NCI-H460 (cell line): ENCODE data around the gene PCDHB15. TPM values are rescaled to one million over a fixed set of nuclear protein-coding genes. Genes with fewer than 3 reads are reported as not detected.
"Not testable (repeated sequence)": the region's sequence is repeated elsewhere in the genome, so short reads cannot be mapped to it uniquely, and the experiment has no call there.

ENCODE experiments used
- DNase-seq: peaks from one replicate; pipeline ENCODE4 v3.0.0-alpha.2; 2016; ENCODE audit warnings: low read depth; ENCODE audit errors: extremely low read depth
- total RNA-seq: library from RNA; depleted of rRNA; stranded (reverse); fragments of >200 nt; shearing (Covaris generic); gene quantifications from 2 replicates; pipeline ENCODE4 v1.2.3, GENCODE V29; 2014; rRNA removed

PCDHB15 gene
- total RNA-seq, 1 experiment from 2014 or later = 0.20 TPM

DNA sequence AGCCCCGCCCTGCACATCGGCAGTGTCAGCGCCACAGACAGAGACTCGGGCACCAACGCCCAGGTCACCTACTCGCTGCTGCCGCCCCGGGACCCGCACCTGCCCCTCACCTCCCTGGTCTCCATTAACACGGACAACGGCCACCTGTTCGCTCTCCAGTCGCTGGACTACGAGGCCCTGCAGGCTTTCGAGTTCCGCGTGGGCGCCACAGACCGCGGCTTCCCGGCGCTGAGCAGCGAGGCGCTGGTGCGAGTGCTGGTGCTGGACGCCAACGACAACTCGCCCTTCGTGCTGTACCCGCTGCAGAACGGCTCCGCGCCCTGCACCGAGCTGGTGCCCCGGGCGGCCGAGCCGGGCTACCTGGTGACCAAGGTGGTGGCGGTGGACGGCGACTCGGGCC, 1.8 kb downstream of the PCDHB15 start:
- not testable (repeated sequence) for DNase-seq

GRCh38 chr5:141247434-141247833, 2.2 kb downstream of the PCDHB15 start:
- DNase-seq = not testable (repeated sequence)

- DNase-seq = no peak
Measured at GRCh38 chr5:141250576-141250975, 5.4 kb downstream of the PCDHB15 start.

DNA sequence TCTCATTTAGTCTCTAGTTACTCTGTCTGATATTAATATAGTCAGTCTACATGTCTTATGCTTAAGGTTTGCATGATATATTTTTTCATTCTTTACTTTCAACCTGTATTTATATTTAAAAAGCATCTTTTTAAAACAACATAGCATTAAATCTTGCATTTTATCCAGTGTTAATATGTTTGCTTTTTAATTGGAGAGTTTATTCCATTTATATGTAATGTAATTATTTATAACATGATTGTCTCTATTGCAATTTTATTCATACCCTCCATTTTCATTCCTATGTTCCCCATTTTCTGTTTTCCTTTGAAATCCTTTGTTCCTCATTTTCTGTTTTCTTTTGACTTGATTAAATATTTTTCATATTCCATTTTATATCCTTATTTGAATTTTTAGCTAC, 13.3 kb downstream of the PCDHB15 start:
- DNase-seq = no peak

DNA sequence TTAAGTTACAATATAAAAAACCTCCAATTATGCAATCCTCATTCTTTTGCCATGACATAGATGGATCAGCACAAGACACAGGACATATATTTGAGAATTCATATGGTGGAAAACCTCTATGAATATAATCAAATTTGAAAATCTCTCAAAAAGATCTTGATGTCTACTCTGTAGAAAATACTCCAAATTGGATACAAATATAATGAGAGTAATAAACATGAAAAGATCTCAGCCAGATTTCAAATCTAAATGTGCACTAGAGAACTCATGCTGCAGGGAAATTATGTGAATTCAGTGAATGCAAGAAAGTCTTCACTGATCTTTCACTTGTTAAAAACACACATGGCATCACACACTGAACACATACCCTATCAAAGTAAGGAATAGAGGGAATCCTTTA, 13.8 kb downstream of the PCDHB15 start:
- DNase-seq = no peak

GRCh38 chr5:141260458-141261237, 15.5 kb downstream of the PCDHB15 start:
- DNase-seq = no peak

- DNase-seq = no peak
Measured at GRCh38 chr5:141261238-141261546, 16.0 kb downstream of the PCDHB15 start.

- no peak for DNase-seq
Measured at GRCh38 chr5:141269195-141269594, 24.0 kb downstream of the PCDHB15 start.

DNA sequence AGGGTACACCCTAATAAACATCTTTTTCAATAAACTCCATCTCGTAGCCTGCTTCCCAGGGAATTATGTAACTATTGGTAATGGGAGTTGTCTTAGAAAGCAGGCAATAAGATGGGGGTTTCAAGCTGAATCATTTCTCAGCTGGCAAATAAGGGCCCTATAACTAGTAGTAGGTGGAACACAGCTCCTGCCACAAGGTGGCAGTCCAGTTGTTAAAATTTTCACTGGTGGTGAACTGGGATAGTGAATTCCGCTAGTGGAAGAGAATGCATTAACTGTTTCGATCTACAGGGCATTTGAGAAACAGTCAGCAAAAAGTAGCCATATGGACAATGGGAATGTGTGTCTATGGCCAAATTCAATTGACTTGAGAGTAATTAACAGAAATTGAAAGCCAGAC, 27.7 kb downstream of the PCDHB15 start:
- no peak for DNase-seq

GRCh38 chr5:141298376-141298775, 53.2 kb downstream of the PCDHB15 start:
- no peak for DNase-seq

Other genes starting within 250 kb of the PCDHB15 start
- 0.03 TPM in 1 of 2 replicates, not detected in the other for gene PCDHB1, start 194.0 kb upstream of the PCDHB15 start, total RNA-seq
- 0.29 and 0.52 TPM in 2 replicates for gene PCDHB2, start 150.8 kb upstream of the PCDHB15 start, total RNA-seq
- 0.12 and 0.14 TPM in 2 replicates for gene PCDHB3, start 144.9 kb upstream of the PCDHB15 start, total RNA-seq
- not detected in 2 replicates for gene PCDHB4, start 123.6 kb upstream of the PCDHB15 start, total RNA-seq
- 0.07 TPM in 1 of 2 replicates, not detected in the other for gene PCDHB5, start 110.2 kb upstream of the PCDHB15 start, total RNA-seq
- not detected in 2 replicates for gene PCDHB6, start 95.3 kb upstream of the PCDHB15 start, total RNA-seq
- gene PCDHB7, start 72.8 kb upstream of the PCDHB15 start, total RNA-seq = 0.17 and 0.25 TPM in 2 replicates
- gene PCDHB8, start 67.6 kb upstream of the PCDHB15 start, total RNA-seq = 0.14 and 0.22 TPM in 2 replicates
- gene PCDHB16, start 63.0 kb upstream of the PCDHB15 start, total RNA-seq = 0.32 and 0.69 TPM in 2 replicates
- gene PCDHB9, start 58.2 kb upstream of the PCDHB15 start, total RNA-seq = 0.40 and 0.69 TPM in 2 replicates
- 0.35 and 0.72 TPM in 2 replicates for gene PCDHB10, start 53.0 kb upstream of the PCDHB15 start, total RNA-seq
- gene PCDHB11, start 45.8 kb upstream of the PCDHB15 start, total RNA-seq = 5.4 and 6.0 TPM in 2 replicates
- gene PCDHB12, start 36.7 kb upstream of the PCDHB15 start, total RNA-seq = 0.75 and 0.99 TPM in 2 replicates
- gene PCDHB13, start 31.5 kb upstream of the PCDHB15 start, total RNA-seq = 2.2 and 2.5 TPM in 2 replicates
- gene PCDHB14, start 22.1 kb upstream of the PCDHB15 start, total RNA-seq = 2.7 and 2.8 TPM in 2 replicates
- not detected in 2 replicates for gene SLC25A2, start 58.7 kb downstream of the PCDHB15 start, total RNA-seq
- 91.7 and 130 TPM in 2 replicates for gene TAF7, start 75.4 kb downstream of the PCDHB15 start, total RNA-seq
- gene PCDHGA1, start 85.1 kb downstream of the PCDHB15 start, total RNA-seq = 0.72 and 1.6 TPM in 2 replicates
- gene PCDHGA2, start 93.4 kb downstream of the PCDHB15 start, total RNA-seq = 0.12 TPM in 2 replicates
- gene PCDHGA3, start 98.4 kb downstream of the PCDHB15 start, total RNA-seq = 0.17 TPM in 1 of 2 replicates, not detected in the other
- gene PCDHGB1, start 104.7 kb downstream of the PCDHB15 start, total RNA-seq = 1.1 and 2.6 TPM in 2 replicates
- 0.79 and 1.3 TPM in 2 replicates for gene PCDHGA4, start 109.6 kb downstream of the PCDHB15 start, total RNA-seq
- gene PCDHGB2, start 114.6 kb downstream of the PCDHB15 start, total RNA-seq = 1.8 and 2.0 TPM in 2 replicates
- gene PCDHGA5, start 118.8 kb downstream of the PCDHB15 start, total RNA-seq = 0.58 and 0.62 TPM in 2 replicates
- 0.52 and 1.1 TPM in 2 replicates for gene PCDHGB3, start 124.8 kb downstream of the PCDHB15 start, total RNA-seq
- gene PCDHGA6, start 128.5 kb downstream of the PCDHB15 start, total RNA-seq = 1.1 and 1.2 TPM in 2 replicates
- 0.54 and 0.55 TPM in 2 replicates for gene PCDHGA7, start 137.3 kb downstream of the PCDHB15 start, total RNA-seq
- 5.5 and 5.6 TPM in 2 replicates for gene PCDHGB4, start 142.3 kb downstream of the PCDHB15 start, total RNA-seq
- gene PCDHGA8, start 147.2 kb downstream of the PCDHB15 start, total RNA-seq = 0.97 and 1.4 TPM in 2 replicates
- gene PCDHGB5, start 152.6 kb downstream of the PCDHB15 start, total RNA-seq = 0.72 and 1.6 TPM in 2 replicates
- 0.92 and 1.6 TPM in 2 replicates for gene PCDHGA9, start 157.4 kb downstream of the PCDHB15 start, total RNA-seq
- gene PCDHGB6, start 162.6 kb downstream of the PCDHB15 start, total RNA-seq = 0.55 and 0.62 TPM in 2 replicates
- 5.1 TPM in 2 replicates for gene PCDHGA10, start 167.6 kb downstream of the PCDHB15 start, total RNA-seq
- gene PCDHGB7, start 172.3 kb downstream of the PCDHB15 start, total RNA-seq = 0.79 and 0.89 TPM in 2 replicates
- 0.52 and 0.87 TPM in 2 replicates for gene PCDHGA11, start 175.7 kb downstream of the PCDHB15 start, total RNA-seq
- gene PCDHGA12, start 185.1 kb downstream of the PCDHB15 start, total RNA-seq = 0.20 and 0.42 TPM in 2 replicates
- gene PCDHGC3, start 230.6 kb downstream of the PCDHB15 start, total RNA-seq = 5.9 and 7.0 TPM in 2 replicates
- gene PCDHGC4, start 239.6 kb downstream of the PCDHB15 start, total RNA-seq = 0.12 TPM in 2 replicates
- gene PCDHGC5, start 243.7 kb downstream of the PCDHB15 start, total RNA-seq = 0.30 TPM in 1 of 2 replicates, not detected in the other